NCI-H510A treated with DMSO at 0.1 percent for 48 hours (cell line): ENCODE results near the gene XIST.
"Not testable (repeated sequence)": the region's sequence is repeated elsewhere in the genome, so short reads cannot be mapped to it uniquely, and the experiment has no call there.

Experiments used
- DNase-seq: peaks from one replicate; lab custom pipeline; 2025; lab: John Stamatoyannopoulos, UW

The XIST gene

GRCh38 chrX:73852467-73852866 lies at the start of gene XIST:
Gene XIST, minus strand, starts transcription at chrX:73852714.
- no peak for DNase-seq

- DNase-seq, result not testable (repeated sequence)
These were observed 45.8 kb upstream of the XIST start for GRCh38 chrX:73898315-73898714.

GRCh38 chrX:73892515-73893090 lies 40.1 kb upstream of the XIST start:
- not testable (repeated sequence) for DNase-seq

GRCh38 chrX:73882260-73882659 lies 29.7 kb upstream of the XIST start:
- DNase-seq, result not testable (repeated sequence)

GRCh38 chrX:73877687-73878086 lies 25.2 kb upstream of the XIST start:
- DNase-seq, result no peak

GRCh38 chrX:73876911-73877310 lies 24.4 kb upstream of the XIST start:
- DNase-seq, result no peak

GRCh38 chrX:73868916-73869315 lies 16.4 kb upstream of the XIST start:
- DNase-seq, result no peak

- no peak for DNase-seq
These were observed 14.6 kb upstream of the XIST start for GRCh38 chrX:73867144-73867543.

GRCh38 chrX:73863852-73864251 lies 11.3 kb upstream of the XIST start:
- DNase-seq, result no peak

- DNase-seq, result no peak
These were observed 10.8 kb upstream of the XIST start for GRCh38 chrX:73863268-73863667.

- DNase-seq, result no peak
These were observed 7.1 kb upstream of the XIST start for GRCh38 chrX:73859622-73860021.

- peak; percentile 19 for DNase-seq
These were observed 3.0 kb upstream of the XIST start for GRCh38 chrX:73855546-73855945.

- DNase-seq, result no peak
These were observed 492 bp downstream of the XIST start for GRCh38 chrX:73852022-73852421.

- no peak for DNase-seq
These were observed 1.2 kb downstream of the XIST start for GRCh38 chrX:73851014-73852009.

- DNase-seq, result no peak
These were observed 2.1 kb downstream of the XIST start for GRCh38 chrX:73850124-73851013.

GRCh38 chrX:73849073-73849472 lies 3.4 kb downstream of the XIST start:
- no peak for DNase-seq

GRCh38 chrX:73847991-73848390 lies 4.5 kb downstream of the XIST start:
- DNase-seq, result no peak

GRCh38 chrX:73847100-73847499 lies 5.4 kb downstream of the XIST start:
- no peak for DNase-seq

GRCh38 chrX:73842541-73843234 lies 9.8 kb downstream of the XIST start:
- DNase-seq, result no peak

- no peak for DNase-seq
These were observed 11.2 kb downstream of the XIST start for GRCh38 chrX:73841337-73841736.

GRCh38 chrX:73840120-73840924 lies 12.2 kb downstream of the XIST start:
- no peak for DNase-seq
